T-helper 2 cell (primary cell): ENCODE results near the gene MAGEL2.
A peak's percentile ranks its signal among the peaks of the same experiment; 100 is the strongest.

Source experiments
- DNase-seq, 5 experiments: peaks; one replicate each; pipeline versions ENCODE4 v3.0.0 to v3.0.0-alpha.2; 2012 to 2022
- total RNA-seq, 2 donors: gene quantifications; one replicate each; lab custom pipeline; 2026; lab: John Stamatoyannopoulos, UW

Gene MAGEL2
- 0 reads per million in 2 donors for total RNA-seq

- no peak for DNase-seq
Observed at GRCh38 chr15:23647421-23648370, at the start of gene MAGEL2. Gene MAGEL2, minus strand, starts transcription at chr15:23647867. Its CDS starts 125 bp downstream, at chr15:23647742.

GRCh38 chr15:23695282-23695681 is 47.6 kb upstream of the MAGEL2 start:
- DNase-seq = no peak

GRCh38 chr15:23694592-23694991 is 46.9 kb upstream of the MAGEL2 start:
- no peak for DNase-seq

GRCh38 chr15:23690450-23690852 is 42.8 kb upstream of the MAGEL2 start:
- no peak for DNase-seq

GRCh38 chr15:23690015-23690414 is 42.3 kb upstream of the MAGEL2 start:
- DNase-seq = no peak

- peak in 1 of 5 experiments; percentile 61 for DNase-seq
Observed at GRCh38 chr15:23687143-23687470, 39.4 kb upstream of the MAGEL2 start, which contains the start of gene NDN. Gene NDN, minus strand, starts transcription at chr15:23687305. Its CDS starts 88 bp downstream, at chr15:23687217.

GRCh38 chr15:23686466-23687142 is 38.9 kb upstream of the MAGEL2 start:
- no peak for DNase-seq

- DNase-seq = no peak
Observed at GRCh38 chr15:23671481-23671880, 23.8 kb upstream of the MAGEL2 start.

GRCh38 chr15:23670970-23671369 is 23.3 kb upstream of the MAGEL2 start:
- no peak for DNase-seq

GRCh38 chr15:23663232-23663631 is 15.6 kb upstream of the MAGEL2 start:
- no peak for DNase-seq

- peak in 1 of 5 experiments; percentile 5 for DNase-seq
Observed at GRCh38 chr15:23648920-23649515, 1.4 kb upstream of the MAGEL2 start.

GRCh38 chr15:23647001-23647295 is 719 bp downstream of the MAGEL2 start:
- no peak for DNase-seq

- no peak for DNase-seq
Observed at GRCh38 chr15:23646165-23647000, 1.3 kb downstream of the MAGEL2 start.

- no peak for DNase-seq
Observed at GRCh38 chr15:23645371-23646164, 2.1 kb downstream of the MAGEL2 start.

- no peak for DNase-seq
Observed at GRCh38 chr15:23644829-23645228, 2.8 kb downstream of the MAGEL2 start.

- DNase-seq = peak in 1 of 5 experiments; percentile 44
Observed at GRCh38 chr15:23642413-23643044, 5.1 kb downstream of the MAGEL2 start.

- DNase-seq = no peak
Observed at GRCh38 chr15:23634181-23634580, 13.5 kb downstream of the MAGEL2 start.

GRCh38 chr15:23629234-23629805 is 18.3 kb downstream of the MAGEL2 start:
- DNase-seq = no peak

GRCh38 chr15:23628612-23629233 is 18.9 kb downstream of the MAGEL2 start:
- DNase-seq = no peak

GRCh38 chr15:23616536-23616935 is 31.1 kb downstream of the MAGEL2 start:
- DNase-seq = no peak
